Nephron progenitor cell (in vitro differentiated cells): ENCODE results near the gene ERAL1.
"Not testable (repeated sequence)": the region's sequence is repeated elsewhere in the genome, so short reads cannot be mapped to it uniquely, and the experiment has no call there.

ENCODE experiments used
- DNase-seq: peaks from one replicate; pipeline ENCODE4 v3.0.0; 2021
- H3K27ac Mint-ChIP-seq: 2 replicates; pipeline ENCODE4 v1.8.0; 2021; ENCODE audit warnings: mild to moderate bottlenecking, moderate library complexity, mixed read lengths
- H3K27me3 Mint-ChIP-seq: 2 replicates; pipeline ENCODE4 v1.8.0; 2021; ENCODE audit warnings: mild to moderate bottlenecking, low read depth, mixed read lengths; ENCODE audit not compliant: poor library complexity
- H3K36me3 Mint-ChIP-seq: 2 replicates; pipeline ENCODE4 v1.8.0; 2021; ENCODE audit warnings: low read depth, mixed read lengths
- H3K4me1 Mint-ChIP-seq: 2 replicates; pipeline ENCODE4 v1.8.0; 2021; ENCODE audit warnings: mixed read lengths
- H3K4me3 Mint-ChIP-seq: 2 replicates; pipeline ENCODE4 v1.8.0; 2021; ENCODE audit warnings: mild to moderate bottlenecking, moderate library complexity, mixed read lengths
- H3K9me3 Mint-ChIP-seq: 2 replicates; pipeline ENCODE4 v1.8.0; 2021; ENCODE audit warnings: mild to moderate bottlenecking, moderate library complexity, mixed read lengths
- TF ChIP-seq, protein P1 (sequence below): fragments of 200-600 bp; sonication (generic); IDR thresholded peaks from 2 replicates; pipeline ENCODE4 v1.5.0; 2021; ENCODE audit warnings: antibody characterized with exemption

The ERAL1 gene

DNA sequence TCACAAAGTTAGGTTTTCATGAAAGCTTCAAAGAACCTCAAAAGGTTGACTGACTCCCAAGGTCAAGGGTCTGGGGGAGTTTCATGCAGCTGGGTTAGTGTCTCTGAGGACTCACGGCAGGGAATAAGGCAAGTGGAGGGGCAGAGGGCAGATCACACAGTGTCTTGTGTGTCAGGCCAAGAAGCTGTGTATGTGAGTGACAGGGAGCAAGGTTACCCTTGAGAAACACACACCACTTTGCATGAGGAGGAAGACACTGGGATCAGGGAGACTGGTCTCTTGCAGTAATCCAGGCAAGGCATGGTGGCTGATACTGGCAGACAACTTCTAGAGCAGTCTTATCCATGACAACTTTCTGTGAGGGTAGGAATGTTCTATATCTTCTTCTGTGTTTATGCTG, 36.4 kb downstream of the ERAL1 start:
- Mint-ChIP-seq H3K4me1 (peaks cover 57% of the 10 kb centered on the region), H3K27me3 (peaks cover 3% of the 10 kb centered on the region), H3K4me3 (peak overlapping the region; percentile 12), H3K9me3 (peaks cover 3% of the 10 kb centered on the region), H3K27ac (peak overlapping the region; percentile 93), H3K36me3 (peaks cover 42% of the 10 kb centered on the region)
- DNase-seq, result peak; percentile 22
- TF ChIP-seq, protein P1, sequence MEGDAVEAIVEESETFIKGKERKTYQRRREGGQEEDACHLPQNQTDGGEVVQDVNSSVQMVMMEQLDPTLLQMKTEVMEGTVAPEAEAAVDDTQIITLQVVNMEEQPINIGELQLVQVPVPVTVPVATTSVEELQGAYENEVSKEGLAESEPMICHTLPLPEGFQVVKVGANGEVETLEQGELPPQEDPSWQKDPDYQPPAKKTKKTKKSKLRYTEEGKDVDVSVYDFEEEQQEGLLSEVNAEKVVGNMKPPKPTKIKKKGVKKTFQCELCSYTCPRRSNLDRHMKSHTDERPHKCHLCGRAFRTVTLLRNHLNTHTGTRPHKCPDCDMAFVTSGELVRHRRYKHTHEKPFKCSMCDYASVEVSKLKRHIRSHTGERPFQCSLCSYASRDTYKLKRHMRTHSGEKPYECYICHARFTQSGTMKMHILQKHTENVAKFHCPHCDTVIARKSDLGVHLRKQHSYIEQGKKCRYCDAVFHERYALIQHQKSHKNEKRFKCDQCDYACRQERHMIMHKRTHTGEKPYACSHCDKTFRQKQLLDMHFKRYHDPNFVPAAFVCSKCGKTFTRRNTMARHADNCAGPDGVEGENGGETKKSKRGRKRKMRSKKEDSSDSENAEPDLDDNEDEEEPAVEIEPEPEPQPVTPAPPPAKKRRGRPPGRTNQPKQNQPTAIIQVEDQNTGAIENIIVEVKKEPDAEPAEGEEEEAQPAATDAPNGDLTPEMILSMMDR, result no peak

DNA sequence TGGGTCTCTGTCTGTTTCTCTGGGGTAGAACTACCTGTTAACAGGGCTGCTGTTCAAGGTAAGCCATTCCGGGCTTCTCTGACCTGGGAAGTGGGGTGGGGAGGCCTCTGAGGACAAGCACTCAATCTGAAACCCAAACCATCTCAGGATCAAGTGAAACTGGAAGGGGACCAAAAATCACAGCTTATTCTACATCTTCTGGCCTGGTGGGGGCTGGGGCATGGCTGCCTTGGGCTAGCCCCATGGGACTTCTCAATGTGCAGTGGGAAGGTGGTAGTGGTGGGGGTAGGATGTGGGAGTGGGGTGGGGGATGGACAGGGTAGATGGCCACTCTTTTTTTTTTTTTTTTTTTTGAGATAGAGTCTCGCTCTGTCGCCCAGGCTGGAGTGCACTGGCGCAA, 37.2 kb downstream of the ERAL1 start:
- H3K36me3 Mint-ChIP-seq, result peaks cover 42% of the 10 kb centered on the region
- DNase-seq, result no peak
- peaks cover 3% of the 10 kb centered on the region for H3K9me3 Mint-ChIP-seq
- H3K27me3 Mint-ChIP-seq, result peaks cover 3% of the 10 kb centered on the region
- peak overlapping the region; percentile 93 for H3K27ac Mint-ChIP-seq
- H3K4me3 Mint-ChIP-seq, result no peak overlapping the region
- TF ChIP-seq, protein P1, result no peak
- H3K4me1 Mint-ChIP-seq, result peaks cover 64% of the 10 kb centered on the region

DNA sequence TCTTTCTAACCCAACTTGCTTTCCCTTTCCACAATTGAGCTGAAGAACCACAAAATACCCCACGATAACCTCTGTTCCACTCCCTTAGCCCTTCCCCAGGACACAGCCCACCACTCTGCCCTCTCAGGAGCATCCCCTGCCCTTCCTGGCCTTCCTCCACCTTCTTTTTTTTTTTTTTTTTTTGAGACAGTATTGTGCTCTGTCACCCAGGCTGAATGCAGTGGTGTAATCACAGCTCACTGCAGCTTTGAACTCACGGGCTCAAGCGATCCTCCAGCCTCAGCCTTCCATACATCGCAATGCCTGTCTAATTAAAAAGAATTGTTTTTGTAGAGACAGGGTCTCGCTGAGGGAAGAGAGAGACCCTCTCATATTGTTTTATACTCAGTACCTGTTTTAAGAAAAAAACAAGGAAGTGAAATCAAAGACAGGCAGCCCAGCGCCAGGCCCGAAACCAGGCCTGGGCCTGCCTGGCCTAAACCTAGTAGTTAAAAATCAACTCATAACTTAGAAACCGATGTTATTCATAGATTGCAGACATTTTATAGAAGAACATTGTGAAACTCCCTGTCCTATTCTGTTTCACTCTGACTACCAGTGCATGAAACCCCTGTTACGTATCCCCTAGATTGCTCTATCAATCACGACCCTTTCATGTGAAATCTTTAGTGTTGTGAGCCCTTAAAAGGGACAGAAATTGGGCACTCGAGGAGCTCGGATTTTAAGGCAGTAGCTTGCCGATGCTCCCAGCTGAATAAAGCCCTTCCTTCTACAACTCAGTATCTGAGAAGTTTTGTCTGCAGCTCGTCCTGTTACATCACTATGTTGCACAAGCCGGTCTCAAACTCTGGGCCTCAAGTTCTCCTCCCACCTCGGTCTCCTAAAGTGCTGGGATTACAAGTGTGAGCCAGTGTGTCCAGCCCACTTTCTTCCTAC, 38.7 kb downstream of the ERAL1 start:
- not testable (repeated sequence) for DNase-seq, H3K9me3 Mint-ChIP-seq, H3K27me3 Mint-ChIP-seq
- Mint-ChIP-seq H3K36me3 (peaks cover 42% of the 10 kb centered on the region), H3K27ac (peak overlapping the region; percentile 96), H3K4me1 (peaks cover 65% of the 10 kb centered on the region), H3K4me3 (peak overlapping the region; percentile 20)

DNA sequence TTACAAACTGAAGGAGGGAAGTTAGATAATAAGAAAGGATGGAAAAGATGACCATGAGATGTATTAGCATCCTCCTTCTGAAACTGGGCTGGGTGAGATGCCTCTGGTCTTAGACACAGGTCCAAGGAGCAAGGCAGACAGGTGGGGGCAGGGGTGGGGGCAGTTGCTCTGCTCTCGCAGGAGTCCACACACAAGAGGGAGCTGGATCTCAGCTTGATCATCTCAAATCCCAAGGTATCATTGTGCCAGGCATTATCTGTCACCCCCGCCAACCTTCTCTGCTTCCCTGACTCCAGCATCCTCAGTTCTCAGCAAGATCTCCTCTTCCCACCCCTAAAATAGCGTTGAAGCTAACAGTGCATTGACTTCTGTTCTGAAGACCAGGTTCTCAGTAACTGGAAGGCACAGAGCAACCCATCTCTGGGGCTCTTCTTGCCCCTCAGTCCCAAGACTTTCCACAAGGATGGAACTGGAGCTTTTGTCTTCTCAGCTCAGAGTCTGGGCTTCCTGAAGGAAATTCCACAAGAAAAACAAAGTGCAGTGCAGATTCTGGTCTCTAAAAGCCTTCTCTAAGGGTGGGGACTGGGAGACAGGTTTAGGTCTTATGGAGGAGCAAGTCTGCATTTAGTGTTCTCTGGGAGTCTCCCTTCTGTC, 41.1 kb downstream of the ERAL1 start:
- TF ChIP-seq, protein P1, result no peak
- Mint-ChIP-seq H3K9me3 (peaks cover 3% of the 10 kb centered on the region), H3K27me3 (peaks cover 3% of the 10 kb centered on the region), H3K4me1 (peaks cover 57% of the 10 kb centered on the region), H3K27ac (no peak overlapping the region), H3K36me3 (peaks cover 46% of the 10 kb centered on the region), H3K4me3 (peak overlapping the region; percentile 92)
- DNase-seq, result no peak

DNA sequence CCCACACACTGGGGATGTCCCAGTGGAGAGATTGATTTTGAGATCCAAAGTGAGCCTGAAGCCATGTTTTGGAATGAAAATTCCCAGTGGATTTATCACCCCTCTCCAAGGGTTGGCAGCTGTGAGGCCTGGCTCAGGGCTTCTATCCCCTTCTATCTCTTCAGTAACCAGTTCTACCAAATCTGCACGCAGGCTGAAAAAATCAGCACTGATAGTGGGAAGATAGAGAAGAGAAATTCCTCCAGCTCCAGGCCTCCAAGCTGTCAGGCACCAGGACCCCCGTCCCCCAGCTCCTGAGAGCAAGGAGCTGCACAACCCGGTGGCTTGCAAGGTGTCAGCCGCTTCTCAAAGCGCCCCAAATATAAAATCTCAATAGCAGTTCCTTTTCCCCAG, 41.7 kb downstream of the ERAL1 start:
- H3K27me3 Mint-ChIP-seq, result peaks cover 3% of the 10 kb centered on the region
- no peak overlapping the region for H3K27ac Mint-ChIP-seq
- H3K4me1 Mint-ChIP-seq, result peaks cover 53% of the 10 kb centered on the region
- DNase-seq, result no peak
- TF ChIP-seq, protein P1, result no peak
- H3K36me3 Mint-ChIP-seq, result peaks cover 41% of the 10 kb centered on the region
- peak overlapping the region; percentile 92 for H3K4me3 Mint-ChIP-seq
- peaks cover 3% of the 10 kb centered on the region for H3K9me3 Mint-ChIP-seq
